CD4-positive, alpha-beta T cell treated with Interleukin-15 for 4 hours (primary cell): ENCODE results near the gene KRTAP16-1.
"Not testable (repeated sequence)": the region's sequence is repeated elsewhere in the genome, so short reads cannot be mapped to it uniquely, and the experiment has no call there.

Experiments
- DNase-seq: peaks from one replicate; pipeline ENCODE4 v3.0.0-alpha.2; 2020; ENCODE audit warnings: low spot score

The KRTAP16-1 gene

GRCh38 chr17:41301916-41302901 is 6.9 kb downstream of the KRTAP16-1 start, which contains the start of gene KRTAP29-1:
Gene KRTAP29-1 (minus strand): TSS chr17:41302851. CDS start chr17:41302851, 0 bp downstream.
- no peak for DNase-seq

GRCh38 chr17:41301204-41301790 is 7.8 kb downstream of the KRTAP16-1 start:
- DNase-seq, result no peak

GRCh38 chr17:41298458-41299135 is 10.5 kb downstream of the KRTAP16-1 start:
- no peak for DNase-seq

- no peak for DNase-seq
Measured at GRCh38 chr17:41296846-41297245, 12.3 kb downstream of the KRTAP16-1 start.

- no peak for DNase-seq
Measured at GRCh38 chr17:41294016-41294415, 15.1 kb downstream of the KRTAP16-1 start.

GRCh38 chr17:41287050-41287449 is 22.1 kb downstream of the KRTAP16-1 start:
- DNase-seq, result no peak

- no peak for DNase-seq
Measured at GRCh38 chr17:41284546-41284945, 24.6 kb downstream of the KRTAP16-1 start.

- no peak for DNase-seq
Measured at GRCh38 chr17:41284043-41284442, 25.1 kb downstream of the KRTAP16-1 start.

GRCh38 chr17:41278176-41278955 is 30.7 kb downstream of the KRTAP16-1 start:
- no peak for DNase-seq

GRCh38 chr17:41275648-41276190 is 33.4 kb downstream of the KRTAP16-1 start, which contains the start of gene KRTAP9-7:
Gene KRTAP9-7 (plus strand): TSS chr17:41275698. CDS start chr17:41275698, 0 bp downstream.
- not testable (repeated sequence) for DNase-seq

GRCh38 chr17:41271858-41272257 is 37.3 kb downstream of the KRTAP16-1 start:
- no peak for DNase-seq

GRCh38 chr17:41271323-41271722 is 37.8 kb downstream of the KRTAP16-1 start:
- not testable (repeated sequence) for DNase-seq

- DNase-seq, result no peak
Measured at GRCh38 chr17:41267711-41268110, 41.4 kb downstream of the KRTAP16-1 start.

GRCh38 chr17:41265078-41265477 is 44.0 kb downstream of the KRTAP16-1 start, which contains the start of gene KRTAP9-6:
Gene KRTAP9-6 (plus strand): TSS chr17:41265378. CDS start chr17:41265378, 0 bp downstream.
- DNase-seq, result no peak

- no peak for DNase-seq
Measured at GRCh38 chr17:41264599-41264998, 44.5 kb downstream of the KRTAP16-1 start.

- no peak for DNase-seq
Measured at GRCh38 chr17:41263212-41263611, 45.9 kb downstream of the KRTAP16-1 start.

GRCh38 chr17:41258406-41258805 is 50.7 kb downstream of the KRTAP16-1 start:
- no peak for DNase-seq
